Measurements from ENCODE around the gene LY6G6D.

Gene LY6G6D

GRCh38 chr6:31686483-31686882 is 28.7 kb upstream of the LY6G6D start:
- TF ChIP-seq MYC (IDR thresholded peaks at IDR 0.05; ENCODE audit: low read depth, low read length) (no peak), POLR2A (IDR thresholded peaks at IDR 0.05; ENCODE audit: extremely low read depth, insufficient read length) (no peak), MAX (IDR thresholded peaks at IDR 0.05; ENCODE audit: low read depth, low read length) (no peak), CTCF (IDR thresholded peaks at IDR 0.05; ENCODE audit: low read depth, low read length) (no peak)
- no peak overlapping the region for H3K4me3 ChIP-seq (ENCODE audit: low read depth, low read length)
- no peak for DNase-seq (ENCODE audit: low read depth)

GRCh38 chr6:31687321-31687720 is 27.8 kb upstream of the LY6G6D start:
- H3K4me3 ChIP-seq (ENCODE audit: low read depth, low read length) = no peak overlapping the region
- DNase-seq (ENCODE audit: low read depth) = no peak
- TF ChIP-seq CTCF (IDR thresholded peaks at IDR 0.05; ENCODE audit: low read depth, low read length) (no peak), MAX (IDR thresholded peaks at IDR 0.05; ENCODE audit: low read depth, low read length) (no peak), POLR2A (IDR thresholded peaks at IDR 0.05; ENCODE audit: extremely low read depth, insufficient read length) (no peak), MYC (IDR thresholded peaks at IDR 0.05; ENCODE audit: low read depth, low read length) (no peak)

- TF ChIP-seq POLR2A (IDR thresholded peaks at IDR 0.05; ENCODE audit: extremely low read depth, insufficient read length) (no peak), MAX (IDR thresholded peaks at IDR 0.05; ENCODE audit: low read depth, low read length) (no peak), CTCF (IDR thresholded peaks at IDR 0.05; ENCODE audit: low read depth, low read length) (no peak), MYC (IDR thresholded peaks at IDR 0.05; ENCODE audit: low read depth, low read length) (no peak)
- H3K4me3 ChIP-seq (ENCODE audit: low read depth, low read length) = no peak overlapping the region
- no peak for DNase-seq (ENCODE audit: low read depth)
Observed at GRCh38 chr6:31687860-31688693, 27.1 kb upstream of the LY6G6D start.

- TF ChIP-seq MYC (IDR thresholded peaks at IDR 0.05; ENCODE audit: low read depth, low read length) (no peak), CTCF (IDR thresholded peaks at IDR 0.05; ENCODE audit: low read depth, low read length) (peak; percentile 60), MAX (IDR thresholded peaks at IDR 0.05; ENCODE audit: low read depth, low read length) (no peak), POLR2A (IDR thresholded peaks at IDR 0.05; ENCODE audit: extremely low read depth, insufficient read length) (no peak)
- DNase-seq (ENCODE audit: low read depth) = no peak
- no peak overlapping the region for H3K4me3 ChIP-seq (ENCODE audit: low read depth, low read length)
Observed at GRCh38 chr6:31689249-31690110, 25.7 kb upstream of the LY6G6D start.

GRCh38 chr6:31690231-31691077 is 24.7 kb upstream of the LY6G6D start:
- no peak for DNase-seq (ENCODE audit: low read depth)
- no peak for TF ChIP-seq POLR2A (IDR thresholded peaks at IDR 0.05; ENCODE audit: extremely low read depth, insufficient read length)
- no peak for TF ChIP-seq MAX (IDR thresholded peaks at IDR 0.05; ENCODE audit: low read depth, low read length)
- TF ChIP-seq CTCF (IDR thresholded peaks at IDR 0.05; ENCODE audit: low read depth, low read length) = no peak
- TF ChIP-seq MYC (IDR thresholded peaks at IDR 0.05; ENCODE audit: low read depth, low read length) = no peak
- H3K4me3 ChIP-seq (ENCODE audit: low read depth, low read length) = no peak overlapping the region
